HepG2 (cell line): ENCODE measurements around the gene BMPR1B. TPM values are rescaled to one million over a fixed set of nuclear protein-coding genes. Genes with fewer than 3 reads are reported as not detected.

Source experiments
- CTCF ChIP-seq: sonication (generic); formaldehyde crosslinking; IDR thresholded peaks from 2 replicates; pipeline ENCODE4 v1.5.0; 2020; ENCODE audit warnings: mild to moderate bottlenecking, missing genetic modification reagents, moderate library complexity
- DMTF1 ChIP-seq: sonication (generic); formaldehyde crosslinking; IDR thresholded peaks from 2 replicates; pipeline ENCODE4 v1.4.0; 2020; ENCODE audit warnings: mild to moderate bottlenecking, missing genetic modification reagents
- HOXA5 ChIP-seq: sonication (generic); formaldehyde crosslinking; IDR thresholded peaks from 2 replicates; pipeline ENCODE4 v1.4.0; 2020; ENCODE audit warnings: missing genetic modification reagents
- LCORL ChIP-seq, 2 experiments: fragments of 450-650 bp in 1 of 2; sonication (generic) in 1 of 2; formaldehyde crosslinking in 1 of 2; IDR thresholded peaks; 2 replicates each; pipeline versions ENCODE4 v1.5.0 to v1.6.1; 2017 to 2020; ENCODE audit warnings: antibody characterized with exemption in 1 of 2, missing genetic modification reagents in 1 of 2
- MAZ ChIP-seq, 2 experiments: sonication (generic) in 1 of 2; formaldehyde crosslinking in 1 of 2; IDR thresholded peaks; 2 replicates each; pipeline versions ENCODE4 v1.5.0 to v1.6.1; 2012 to 2020; ENCODE audit warnings: low read depth in 2 of 2, mild to moderate bottlenecking in 2 of 2, borderline replicate concordance in 1 of 2, improper control_type of control experiment in 1 of 2, low read length in 1 of 2, missing genetic modification reagents in 1 of 2, moderate library complexity in 1 of 2
- NFAT5 ChIP-seq: sonication (generic); formaldehyde crosslinking; IDR thresholded peaks from 2 replicates; pipeline ENCODE4 v1.4.0; 2020; ENCODE audit warnings: missing genetic modification reagents
- PAXIP1 ChIP-seq: sonication (generic); formaldehyde crosslinking; conservative IDR thresholded peaks from 2 replicates; pipeline ENCODE4 v1.4.0; 2020; ENCODE audit warnings: mild to moderate bottlenecking, missing genetic modification reagents, moderate library complexity
- RAD21 ChIP-seq: fragments of 450-650 bp; formaldehyde crosslinking; IDR thresholded peaks from 2 replicates; pipeline ENCODE4 v1.5.0; 2020; ENCODE audit warnings: mild to moderate bottlenecking
- RORA ChIP-seq: sonication (generic); formaldehyde crosslinking; IDR thresholded peaks from 2 replicates; pipeline ENCODE4 v1.5.0; 2020; ENCODE audit warnings: mild to moderate bottlenecking, missing genetic modification reagents, moderate library complexity
- SIX1 ChIP-seq: sonication (generic); formaldehyde crosslinking; IDR thresholded peaks from 2 replicates; pipeline ENCODE4 v1.4.0; 2020; ENCODE audit warnings: missing genetic modification reagents, borderline replicate concordance
- TFDP2 ChIP-seq: sonication (generic); formaldehyde crosslinking; IDR thresholded peaks from 2 replicates; pipeline ENCODE4 v1.4.0; 2020; ENCODE audit warnings: missing genetic modification reagents
- ZNF12 ChIP-seq: sonication (generic); formaldehyde crosslinking; IDR thresholded peaks from 2 replicates; pipeline ENCODE4 v1.5.0; 2020; ENCODE audit warnings: missing genetic modification reagents
- ZNF263 ChIP-seq: sonication (generic); formaldehyde crosslinking; IDR thresholded peaks from 2 replicates; pipeline ENCODE4 v1.4.0; 2020; ENCODE audit warnings: missing genetic modification reagents
- polyA plus RNA-seq, 8 experiments: library from polyadenylated mRNA; depleted of rRNA in 3 of 8; stranded (reverse) in 7 of 8; unstranded in 1 of 8; fragments of >200 nt; fragmentation: Illumina TruSeq in 4 of 8; extraction: Trizol in 4 of 8; gene quantifications; 2 replicates each; pipeline versions ENCODE4 v1.2.1 to v1.2.3, GENCODE V29; 2011 to 2016; ENCODE audit warnings: low read depth in 4 of 8, missing spikeins in 1 of 8, mixed read lengths in 1 of 8; ENCODE audit not compliant: insufficient read depth in 1 of 8
- total RNA-seq, 5 experiments: library from RNA; depleted of rRNA; stranded (reverse); fragments of >200 nt; fragmentation: Illumina TruSeq; extraction: Trizol; gene quantifications; 2 replicates each; pipeline ENCODE4 v1.2.3, GENCODE V29; 2016; ENCODE audit warnings: low read depth in 1 of 5

BMPR1B gene
- total and polyA plus RNA-seq, 2 of the 13 experiments (the other 11 are each of a cell fraction or from before 2014, with no cell fraction given) = 0.07 TPM; not detected in 1

GRCh38 chr4:94897023-94897422, 139.3 kb downstream of the BMPR1B start (continued):
- TF ChIP-seq NFAT5 (CRISPR knock-in tag) (no peak), DMTF1 (CRISPR knock-in tag) (no peak), HOXA5 (CRISPR knock-in tag) (no peak), MAZ (IDR thresholded peaks at IDR 0.05; ENCODE audit: borderline replicate concordance, low read depth, low read length) (no peak), MAZ (CRISPR knock-in tag; IDR thresholded peaks at IDR 0.05; ENCODE audit: low read depth) (no peak), ZNF263 (peak; percentile 75), SIX1 (no peak), TFDP2 (CRISPR knock-in tag) (no peak), CTCF (CRISPR knock-in tag) (no peak), PAXIP1 (peak; percentile 58), ZNF12 (CRISPR knock-in tag) (no peak), RORA (CRISPR knock-in tag) (no peak), RAD21 (CRISPR knock-in tag) (no peak), LCORL (IDR thresholded peaks at IDR 0.05) (no peak), LCORL (CRISPR knock-in tag; IDR thresholded peaks at IDR 0.05) (no peak)
